ENCODE results near the gene FUNDC1. TPM values are rescaled to one million over a fixed set of nuclear protein-coding genes. Genes with fewer than 3 reads are reported as not detected.

FUNDC1 gene
- total RNA-seq, 1 donor from 2014 or later = 17.0 TPM

GRCh38 chrX:44536198-44536597 is 6.5 kb downstream of the FUNDC1 start:
- H3K4me1 Mint-ChIP-seq (ENCODE audit: low read depth, unreplicated experiment) = no peaks in the 10 kb centered on the region
- Histone ChIP-seq H3K4me1 (ENCODE audit: insufficient read depth, low read length) (no peaks in the 10 kb centered on the region), H3K4me3 (ENCODE audit: insufficient read depth, low read depth, low read length) (no peak overlapping the region), H3K36me3 (ENCODE audit: insufficient read depth, low read length) (no peaks in the 10 kb centered on the region), H3K9ac (ENCODE audit: low read length) (no peak overlapping the region), H3K27me3 (ENCODE audit: insufficient read depth, low read length) (no peaks in the 10 kb centered on the region), H3K79me2 (ENCODE audit: insufficient read depth, low read length) (peaks cover 7% of the 10 kb centered on the region), H4K20me1 (ENCODE audit: insufficient read depth, low read length) (no peaks in the 10 kb centered on the region), H3K4me2 (ENCODE audit: low read length) (no peak overlapping the region), H3K9me3 (ENCODE audit: insufficient read depth, low read depth, low read length) (no peaks in the 10 kb centered on the region), H2AFZ (ENCODE audit: low read depth, low read length) (no peak overlapping the region), H3K27ac (ENCODE audit: low read depth, low read length) (no peak overlapping the region)
- H3K36me3 Mint-ChIP-seq (ENCODE audit: low read depth, unreplicated experiment) = peaks cover 2% of the 10 kb centered on the region
- H3K27ac Mint-ChIP-seq (ENCODE audit: unreplicated experiment) = no peak overlapping the region
- TF ChIP-seq CTCF (IDR thresholded peaks at IDR 0.05; ENCODE audit: insufficient read depth, low read depth, low read length) (no peak), EZH2 (IDR thresholded peaks at IDR 0.05; ENCODE audit: insufficient read depth, low read length) (no peak)
- DNase-seq (ENCODE audit: low read depth) (no peak), FAIRE-seq (no peak)
- H3K9me3 Mint-ChIP-seq (ENCODE audit: unreplicated experiment) = no peaks in the 10 kb centered on the region
- no peaks in the 10 kb centered on the region for H3K27me3 Mint-ChIP-seq (ENCODE audit: low read depth, unreplicated experiment)
- no peak overlapping the region for H3K4me3 Mint-ChIP-seq (ENCODE audit: unreplicated experiment)

DNA sequence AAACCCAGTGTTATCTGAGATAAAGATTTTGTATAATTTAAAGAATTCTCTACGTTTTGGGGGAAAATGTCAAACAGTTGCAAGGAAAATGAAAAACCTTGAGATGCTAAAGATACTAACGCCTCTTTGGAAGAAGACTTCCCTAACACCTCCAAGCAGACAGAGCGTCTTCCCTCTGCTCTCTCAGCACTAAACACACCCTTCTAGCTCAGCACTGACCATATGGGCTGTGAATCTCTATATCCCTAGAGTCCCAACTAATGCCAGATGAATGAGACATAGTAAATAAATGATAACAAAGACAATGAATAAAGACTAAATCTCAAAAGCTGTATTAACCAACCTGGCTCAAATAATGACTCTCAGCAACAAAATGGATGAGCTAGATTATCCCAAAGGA is 13.3 kb downstream of the FUNDC1 start:
- no peak overlapping the region for H3K27ac Mint-ChIP-seq (ENCODE audit: unreplicated experiment)
- peak; percentile 75 for FAIRE-seq
- TF ChIP-seq EZH2 (IDR thresholded peaks at IDR 0.05; ENCODE audit: insufficient read depth, low read length) (no peak), CTCF (IDR thresholded peaks at IDR 0.05; ENCODE audit: insufficient read depth, low read depth, low read length) (no peak)

GRCh38 chrX:44514272-44514671 is 28.4 kb downstream of the FUNDC1 start:
- Histone ChIP-seq H3K9ac (ENCODE audit: low read length) (no peak overlapping the region), H3K4me2 (ENCODE audit: low read length) (no peak overlapping the region), H4K20me1 (ENCODE audit: insufficient read depth, low read length) (no peaks in the 10 kb centered on the region), H3K4me1 (ENCODE audit: insufficient read depth, low read length) (no peaks in the 10 kb centered on the region), H3K36me3 (ENCODE audit: insufficient read depth, low read length) (no peaks in the 10 kb centered on the region), H3K27me3 (ENCODE audit: insufficient read depth, low read length) (no peaks in the 10 kb centered on the region), H2AFZ (ENCODE audit: low read depth, low read length) (no peak overlapping the region), H3K79me2 (ENCODE audit: insufficient read depth, low read length) (no peaks in the 10 kb centered on the region), H3K4me3 (ENCODE audit: insufficient read depth, low read depth, low read length) (no peak overlapping the region), H3K9me3 (ENCODE audit: insufficient read depth, low read depth, low read length) (no peaks in the 10 kb centered on the region), H3K27ac (ENCODE audit: low read depth, low read length) (no peak overlapping the region)
- no peak for TF ChIP-seq EZH2 (IDR thresholded peaks at IDR 0.05; ENCODE audit: insufficient read depth, low read length)
- no peak for TF ChIP-seq CTCF (IDR thresholded peaks at IDR 0.05; ENCODE audit: insufficient read depth, low read depth, low read length)
- no peaks in the 10 kb centered on the region for H3K36me3 Mint-ChIP-seq (ENCODE audit: low read depth, unreplicated experiment)
- no peaks in the 10 kb centered on the region for H3K4me1 Mint-ChIP-seq (ENCODE audit: low read depth, unreplicated experiment)
- H3K4me3 Mint-ChIP-seq (ENCODE audit: unreplicated experiment) = no peak overlapping the region
- no peaks in the 10 kb centered on the region for H3K27me3 Mint-ChIP-seq (ENCODE audit: low read depth, unreplicated experiment)
- H3K27ac Mint-ChIP-seq (ENCODE audit: unreplicated experiment) = no peak overlapping the region
- H3K9me3 Mint-ChIP-seq (ENCODE audit: unreplicated experiment) = no peaks in the 10 kb centered on the region
- peak; percentile 23 for FAIRE-seq
- no peak for DNase-seq (ENCODE audit: low read depth)

More for the DNA sequence above, 13.3 kb downstream of the FUNDC1 start:
- H3K4me1 Mint-ChIP-seq (ENCODE audit: low read depth, unreplicated experiment) = no peaks in the 10 kb centered on the region
- Histone ChIP-seq H3K4me1 (ENCODE audit: insufficient read depth, low read length) (no peaks in the 10 kb centered on the region), H4K20me1 (ENCODE audit: insufficient read depth, low read length) (no peaks in the 10 kb centered on the region), H3K9me3 (ENCODE audit: insufficient read depth, low read depth, low read length) (no peaks in the 10 kb centered on the region), H2AFZ (ENCODE audit: low read depth, low read length) (no peak overlapping the region), H3K36me3 (ENCODE audit: insufficient read depth, low read length) (no peaks in the 10 kb centered on the region), H3K79me2 (ENCODE audit: insufficient read depth, low read length) (no peaks in the 10 kb centered on the region), H3K4me3 (ENCODE audit: insufficient read depth, low read depth, low read length) (no peak overlapping the region), H3K27me3 (ENCODE audit: insufficient read depth, low read length) (no peaks in the 10 kb centered on the region), H3K27ac (ENCODE audit: low read depth, low read length) (no peak overlapping the region), H3K4me2 (ENCODE audit: low read length) (no peak overlapping the region), H3K9ac (ENCODE audit: low read length) (no peak overlapping the region)
- H3K9me3 Mint-ChIP-seq (ENCODE audit: unreplicated experiment) = no peaks in the 10 kb centered on the region
- no peaks in the 10 kb centered on the region for H3K36me3 Mint-ChIP-seq (ENCODE audit: low read depth, unreplicated experiment)
- DNase-seq (ENCODE audit: low read depth) = no peak
- no peak overlapping the region for H3K4me3 Mint-ChIP-seq (ENCODE audit: unreplicated experiment)
- H3K27me3 Mint-ChIP-seq (ENCODE audit: low read depth, unreplicated experiment) = no peaks in the 10 kb centered on the region
